ENCODE data around the gene TSPO2. TPM values are rescaled to one million over a fixed set of nuclear protein-coding genes. Genes with fewer than 3 reads are reported as not detected.

TSPO2 gene
- polyA plus RNA-seq, 1 donor, result 0.76 TPM

- DNase-seq, result no peak
These were observed 9.6 kb downstream of the TSPO2 start for GRCh38 chr6:41051873-41052272.

- no peak for DNase-seq
These were observed 10.8 kb downstream of the TSPO2 start, which contains the start of gene APOBEC2 for GRCh38 chr6:41053041-41053440. Gene APOBEC2, plus strand, starts transcription at chr6:41053202. Its CDS starts 146 bp downstream, at chr6:41053348.

GRCh38 chr6:41054511-41054910 lies 12.2 kb downstream of the TSPO2 start:
- no peak for DNase-seq

- no peak for DNase-seq
These were observed 12.9 kb downstream of the TSPO2 start for GRCh38 chr6:41055149-41055548.

- no peak for DNase-seq
These were observed 14.7 kb downstream of the TSPO2 start for GRCh38 chr6:41056768-41057490.

GRCh38 chr6:41058783-41059181 lies 16.5 kb downstream of the TSPO2 start:
- no peak for DNase-seq

- no peak for DNase-seq
These were observed 17.3 kb downstream of the TSPO2 start for GRCh38 chr6:41059556-41059955.

- no peak for DNase-seq
These were observed 19.0 kb downstream of the TSPO2 start for GRCh38 chr6:41061196-41061726.

GRCh38 chr6:41062056-41062455 lies 19.8 kb downstream of the TSPO2 start:
- no peak for DNase-seq

- DNase-seq, result no peak
These were observed 21.6 kb downstream of the TSPO2 start for GRCh38 chr6:41063884-41064285.

- DNase-seq, result no peak
These were observed 22.6 kb downstream of the TSPO2 start for GRCh38 chr6:41064841-41065240.

GRCh38 chr6:41065550-41066026 lies 23.3 kb downstream of the TSPO2 start:
- DNase-seq, result no peak

- peak; percentile 78 for DNase-seq
These were observed 24.6 kb downstream of the TSPO2 start for GRCh38 chr6:41066867-41067304.

- no peak for DNase-seq
These were observed 29.2 kb downstream of the TSPO2 start for GRCh38 chr6:41071501-41071922.

GRCh38 chr6:41071923-41072835 lies 29.9 kb downstream of the TSPO2 start, which contains the start of gene OARD1:
Gene OARD1, minus strand, starts transcription at chr6:41072356. Its CDS starts 722 bp downstream, at chr6:41071634.
- DNase-seq, result peak; percentile 100

- no peak for DNase-seq
These were observed 30.6 kb downstream of the TSPO2 start, which contains the start of gene NFYA for GRCh38 chr6:41072836-41073202. Gene NFYA, plus strand, starts transcription at chr6:41072974. Its CDS starts 6,116 bp downstream, at chr6:41079090.

- peak; percentile 87 for DNase-seq
These were observed 31.1 kb downstream of the TSPO2 start for GRCh38 chr6:41073203-41073967.

- no peak for DNase-seq
These were observed 31.9 kb downstream of the TSPO2 start for GRCh38 chr6:41073968-41074691.

- no peak for DNase-seq
These were observed 32.6 kb downstream of the TSPO2 start for GRCh38 chr6:41074692-41075436.

Data from left kidney (tissue), 2 donors.